ENCODE results near the gene PRSS53. TPM values are rescaled to one million over a fixed set of nuclear protein-coding genes. Genes with fewer than 3 reads are reported as not detected.

Gene PRSS53
- total RNA-seq, 4 donors from 2014 or later = 0.93 to 1.9 (median 1.6) TPM

DNA sequence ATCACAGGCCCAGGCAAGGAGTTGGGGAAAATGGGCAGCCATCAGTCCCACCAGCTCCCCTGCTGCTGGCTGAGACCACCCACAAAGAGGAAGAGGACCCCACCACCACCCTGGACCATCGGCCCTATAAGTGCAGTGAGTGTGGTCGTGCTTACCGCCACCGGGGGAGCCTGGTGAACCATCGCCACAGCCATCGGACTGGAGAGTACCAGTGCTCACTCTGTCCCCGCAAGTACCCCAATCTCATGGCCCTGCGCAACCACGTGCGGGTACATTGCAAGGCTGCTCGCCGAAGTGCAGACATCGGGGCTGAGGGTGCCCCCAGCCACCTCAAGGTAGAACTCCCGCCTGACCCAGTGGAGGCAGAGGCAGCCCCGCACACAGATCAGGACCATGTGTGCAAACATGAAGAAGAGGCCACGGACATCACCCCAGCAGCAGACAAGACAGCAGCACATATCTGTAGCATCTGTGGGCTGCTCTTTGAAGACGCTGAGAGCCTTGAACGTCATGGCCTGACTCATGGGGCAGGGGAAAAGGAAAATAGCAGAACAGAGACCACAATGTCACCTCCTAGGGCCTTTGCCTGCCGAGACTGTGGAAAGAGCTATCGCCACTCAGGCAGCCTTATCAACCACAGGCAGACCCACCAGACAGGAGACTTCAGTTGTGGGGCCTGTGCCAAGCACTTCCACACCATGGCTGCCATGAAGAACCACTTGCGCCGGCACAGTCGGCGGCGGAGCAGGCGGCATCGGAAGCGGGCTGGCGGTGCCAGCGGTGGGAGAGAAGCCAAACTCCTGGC is 10.9 kb downstream of the PRSS53 start:
- H3K27me3 ChIP-seq = no peaks in the 10 kb centered on the region
- TF ChIP-seq, protein P1, sequence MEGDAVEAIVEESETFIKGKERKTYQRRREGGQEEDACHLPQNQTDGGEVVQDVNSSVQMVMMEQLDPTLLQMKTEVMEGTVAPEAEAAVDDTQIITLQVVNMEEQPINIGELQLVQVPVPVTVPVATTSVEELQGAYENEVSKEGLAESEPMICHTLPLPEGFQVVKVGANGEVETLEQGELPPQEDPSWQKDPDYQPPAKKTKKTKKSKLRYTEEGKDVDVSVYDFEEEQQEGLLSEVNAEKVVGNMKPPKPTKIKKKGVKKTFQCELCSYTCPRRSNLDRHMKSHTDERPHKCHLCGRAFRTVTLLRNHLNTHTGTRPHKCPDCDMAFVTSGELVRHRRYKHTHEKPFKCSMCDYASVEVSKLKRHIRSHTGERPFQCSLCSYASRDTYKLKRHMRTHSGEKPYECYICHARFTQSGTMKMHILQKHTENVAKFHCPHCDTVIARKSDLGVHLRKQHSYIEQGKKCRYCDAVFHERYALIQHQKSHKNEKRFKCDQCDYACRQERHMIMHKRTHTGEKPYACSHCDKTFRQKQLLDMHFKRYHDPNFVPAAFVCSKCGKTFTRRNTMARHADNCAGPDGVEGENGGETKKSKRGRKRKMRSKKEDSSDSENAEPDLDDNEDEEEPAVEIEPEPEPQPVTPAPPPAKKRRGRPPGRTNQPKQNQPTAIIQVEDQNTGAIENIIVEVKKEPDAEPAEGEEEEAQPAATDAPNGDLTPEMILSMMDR (IDR thresholded peaks at IDR 0.05) = no peak
- no peak for TF ChIP-seq POLR2A (IDR thresholded peaks at IDR 0.05)
- DNase-seq = no peak
- no peak overlapping the region for H3K27ac ChIP-seq
- 95 to 98% methylated on average over 29 of the region's 30 CpGs for WGBS, 2 donors
- no peaks in the 10 kb centered on the region for H3K9me3 ChIP-seq
- no peak overlapping the region for H3K4me3 ChIP-seq (replicated peaks in 1 of 3)
- H3K4me1 ChIP-seq = peaks cover 10 to 12% of the 10 kb centered on the region in 2 donors
- intact Hi-C loops (cut with DNase I) = no loop called here
- peaks cover 48 to 49% of the 10 kb centered on the region in 2 donors for H3K36me3 ChIP-seq

DNA sequence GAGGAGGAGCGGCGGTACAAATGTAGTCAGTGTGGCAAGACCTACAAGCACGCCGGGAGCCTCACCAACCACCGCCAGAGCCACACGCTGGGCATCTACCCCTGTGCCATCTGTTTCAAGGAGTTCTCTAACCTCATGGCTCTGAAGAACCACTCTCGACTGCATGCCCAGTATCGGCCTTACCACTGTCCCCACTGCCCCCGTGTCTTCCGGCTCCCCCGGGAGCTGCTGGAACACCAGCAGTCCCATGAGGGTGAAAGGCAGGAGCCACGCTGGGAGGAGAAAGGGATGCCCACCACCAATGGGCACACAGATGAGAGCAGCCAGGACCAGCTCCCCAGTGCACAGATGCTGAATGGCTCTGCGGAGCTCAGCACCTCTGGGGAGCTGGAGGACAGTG is 11.7 kb downstream of the PRSS53 start:
- Histone ChIP-seq H3K4me3 (replicated peaks in 1 of 3) (no peak overlapping the region), H3K36me3 (peaks cover 45 to 49% of the 10 kb centered on the region in 2 donors), H3K27ac (no peak overlapping the region), H3K4me1 (peaks cover 18 to 20% of the 10 kb centered on the region in 2 donors), H3K9me3 (no peaks in the 10 kb centered on the region), H3K27me3 (no peaks in the 10 kb centered on the region)
- no peak for TF ChIP-seq POLR2A (IDR thresholded peaks at IDR 0.05)
- TF ChIP-seq, protein P1 (IDR thresholded peaks at IDR 0.05) = no peak
- WGBS, 2 donors = 97 to 100% methylated on average over 5 to 6 of the region's 13 CpGs
- intact Hi-C loops (cut with DNase I) = no loop called here
- DNase-seq = no peak

DNA sequence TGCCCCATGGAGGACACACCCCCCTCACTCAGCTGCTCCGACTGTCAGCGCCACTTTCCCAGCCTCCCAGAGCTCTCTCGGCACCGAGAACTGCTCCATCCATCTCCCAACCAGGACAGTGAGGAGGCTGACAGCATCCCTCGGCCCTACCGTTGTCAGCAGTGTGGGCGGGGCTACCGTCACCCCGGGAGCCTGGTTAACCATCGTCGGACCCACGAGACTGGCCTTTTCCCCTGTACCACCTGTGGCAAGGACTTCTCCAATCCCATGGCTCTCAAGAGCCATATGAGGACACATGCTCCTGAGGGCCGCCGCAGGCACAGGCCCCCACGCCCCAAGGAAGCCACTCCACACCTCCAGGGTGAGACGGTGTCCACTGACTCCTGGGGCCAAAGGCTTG is 12.4 kb downstream of the PRSS53 start:
- H3K4me1 ChIP-seq = peaks cover 19 to 24% of the 10 kb centered on the region in 2 donors
- H3K4me3 ChIP-seq (replicated peaks in 1 of 3) = no peak overlapping the region
- TF ChIP-seq, protein P1 (IDR thresholded peaks at IDR 0.05) = no peak
- no peak for TF ChIP-seq POLR2A (IDR thresholded peaks at IDR 0.05)
- H3K27me3 ChIP-seq = no peaks in the 10 kb centered on the region
- no peaks in the 10 kb centered on the region for H3K9me3 ChIP-seq
- H3K36me3 ChIP-seq = peaks cover 43 to 49% of the 10 kb centered on the region in 2 donors
- no peak overlapping the region for H3K27ac ChIP-seq
- DNase-seq = no peak
- WGBS, 2 donors = 77 to 90% methylated on average over 14 to 16 of the region's 16 CpGs
- intact Hi-C loops (cut with DNase I) = no loop called here

DNA sequence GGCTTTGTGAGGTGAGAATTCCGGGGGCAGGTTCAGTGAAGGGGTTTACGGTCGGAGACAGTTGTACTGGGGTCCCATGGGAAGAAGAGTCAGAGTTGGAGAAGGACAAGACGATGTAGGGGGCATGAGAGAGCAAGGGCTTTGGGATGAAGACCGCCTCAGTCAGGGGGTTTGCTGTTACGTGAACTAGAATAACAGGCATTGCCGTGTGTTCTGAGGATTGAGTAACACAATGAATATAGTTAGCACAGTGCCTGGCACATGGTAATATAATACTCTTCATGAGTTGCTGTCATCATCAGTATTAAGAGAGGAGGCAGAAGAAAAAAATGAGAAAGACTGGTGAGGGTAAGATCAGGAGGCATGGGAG is 13.9 kb downstream of the PRSS53 start:
- no peaks in the 10 kb centered on the region for H3K27me3 ChIP-seq
- WGBS, 2 donors = 1 to 3% methylated on average over 7 of the region's 7 CpGs
- peak overlapping the region; percentile 89 to 99 (median 95) for H3K4me3 ChIP-seq (replicated peaks in 1 of 3)
- H3K9me3 ChIP-seq = no peaks in the 10 kb centered on the region
- H3K4me1 ChIP-seq = peaks cover 19 to 24% of the 10 kb centered on the region in 2 donors
- intact Hi-C loops (cut with DNase I) = no loop called here
- H3K27ac ChIP-seq = peak overlapping the region; percentile 72 to 93 (median 75)
- no peak for DNase-seq
- TF ChIP-seq, protein P1 (IDR thresholded peaks at IDR 0.05) = no peak
- no peak for TF ChIP-seq POLR2A (IDR thresholded peaks at IDR 0.05)
- peaks cover 29 to 35% of the 10 kb centered on the region in 2 donors for H3K36me3 ChIP-seq
